Globus pallidus (tissue), 1 donor: ENCODE data around the gene SORCS2.

Experiments
- DNase-seq: peaks from one replicate; pipeline ENCODE4 v3.0.0-alpha.2; 2015; ENCODE audit warnings: low spot score

SORCS2 gene

DNA sequence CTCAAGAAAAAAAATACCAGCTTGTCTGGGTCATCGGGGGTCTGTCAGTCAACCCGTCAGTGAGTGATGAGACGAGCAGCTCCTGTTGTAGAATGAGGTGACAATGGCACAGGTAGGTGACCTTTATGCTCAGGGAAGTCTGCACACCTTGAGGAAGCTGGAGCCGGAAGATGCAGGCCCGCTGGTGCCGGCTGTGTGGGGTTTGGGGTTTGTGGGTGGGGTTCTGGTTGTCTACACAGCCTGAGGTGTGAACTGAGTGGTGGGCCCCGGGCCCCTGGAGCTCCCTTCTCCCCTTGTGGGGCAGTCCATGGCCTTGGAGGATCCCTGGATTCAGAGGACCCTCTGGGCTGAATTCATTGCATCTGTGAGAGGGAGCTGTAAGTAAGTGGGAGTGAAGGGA is 75.5 kb downstream of the SORCS2 start:
- no peak for DNase-seq

GRCh38 chr4:7268941-7269340 is 76.6 kb downstream of the SORCS2 start:
- DNase-seq: no peak

GRCh38 chr4:7270121-7270520 is 77.8 kb downstream of the SORCS2 start:
- no peak for DNase-seq

- DNase-seq: no peak
These were observed 80.1 kb downstream of the SORCS2 start for GRCh38 chr4:7272404-7272803.

- no peak for DNase-seq
These were observed 81.5 kb downstream of the SORCS2 start for GRCh38 chr4:7273738-7274297.

GRCh38 chr4:7275067-7275466 is 82.7 kb downstream of the SORCS2 start:
- DNase-seq: no peak

DNA sequence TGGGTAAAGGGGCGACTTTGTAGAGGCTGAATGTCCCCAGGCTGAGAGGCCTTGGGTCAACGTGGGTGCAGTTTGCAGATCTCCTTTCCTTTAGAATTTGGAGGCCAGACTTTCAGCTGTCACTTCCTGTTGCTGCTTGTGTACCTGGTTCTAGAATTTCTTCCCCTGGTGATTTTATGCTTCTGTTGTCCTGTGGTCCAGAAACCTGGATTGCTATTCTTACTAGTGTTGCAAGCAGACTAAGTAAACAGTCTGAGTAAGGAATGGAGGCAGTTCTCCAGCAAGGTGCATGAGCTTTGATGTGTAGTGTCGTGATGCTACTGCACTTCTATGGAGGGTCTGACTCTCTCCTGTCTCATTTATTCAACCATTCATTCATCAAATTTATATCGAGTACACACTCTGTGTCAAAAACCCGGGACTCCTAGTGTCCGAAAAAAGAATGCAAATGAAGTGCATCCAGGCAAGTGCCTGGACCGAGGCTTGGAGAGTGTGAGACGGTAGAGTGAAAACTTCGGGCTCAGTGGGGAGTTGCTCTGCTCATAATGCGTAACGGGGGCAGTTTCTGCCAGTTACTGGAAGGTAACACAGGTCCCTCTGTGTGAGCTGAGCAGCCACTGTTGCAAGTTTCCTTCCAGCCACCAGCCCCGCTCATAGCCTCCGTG is 83.3 kb downstream of the SORCS2 start:
- no peak for DNase-seq

DNA sequence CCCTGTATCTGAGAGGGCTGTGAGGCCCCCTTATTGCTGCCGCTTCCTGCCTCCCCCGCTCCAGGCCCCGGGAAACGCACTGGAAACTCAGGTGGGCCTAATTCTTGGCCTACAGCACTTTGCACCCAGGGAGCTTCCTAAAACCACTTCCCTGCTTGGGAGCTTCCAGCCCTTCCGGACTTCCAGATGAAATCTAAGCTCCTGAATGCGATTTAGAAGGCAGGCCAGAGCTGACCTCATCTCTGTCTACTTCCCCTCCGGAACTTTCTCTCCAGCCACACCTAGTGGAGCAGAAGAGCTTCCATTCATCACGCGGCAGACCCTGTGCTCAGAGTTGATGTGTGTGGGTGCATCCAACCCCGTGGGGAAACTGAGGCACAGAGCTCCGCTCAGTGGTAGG is 84.2 kb downstream of the SORCS2 start:
- no peak for DNase-seq

GRCh38 chr4:7278071-7278765 is 85.9 kb downstream of the SORCS2 start:
- DNase-seq: no peak

- no peak for DNase-seq
These were observed 86.6 kb downstream of the SORCS2 start for GRCh38 chr4:7278981-7279380.

GRCh38 chr4:7279902-7280301 is 87.6 kb downstream of the SORCS2 start:
- DNase-seq: no peak

DNA sequence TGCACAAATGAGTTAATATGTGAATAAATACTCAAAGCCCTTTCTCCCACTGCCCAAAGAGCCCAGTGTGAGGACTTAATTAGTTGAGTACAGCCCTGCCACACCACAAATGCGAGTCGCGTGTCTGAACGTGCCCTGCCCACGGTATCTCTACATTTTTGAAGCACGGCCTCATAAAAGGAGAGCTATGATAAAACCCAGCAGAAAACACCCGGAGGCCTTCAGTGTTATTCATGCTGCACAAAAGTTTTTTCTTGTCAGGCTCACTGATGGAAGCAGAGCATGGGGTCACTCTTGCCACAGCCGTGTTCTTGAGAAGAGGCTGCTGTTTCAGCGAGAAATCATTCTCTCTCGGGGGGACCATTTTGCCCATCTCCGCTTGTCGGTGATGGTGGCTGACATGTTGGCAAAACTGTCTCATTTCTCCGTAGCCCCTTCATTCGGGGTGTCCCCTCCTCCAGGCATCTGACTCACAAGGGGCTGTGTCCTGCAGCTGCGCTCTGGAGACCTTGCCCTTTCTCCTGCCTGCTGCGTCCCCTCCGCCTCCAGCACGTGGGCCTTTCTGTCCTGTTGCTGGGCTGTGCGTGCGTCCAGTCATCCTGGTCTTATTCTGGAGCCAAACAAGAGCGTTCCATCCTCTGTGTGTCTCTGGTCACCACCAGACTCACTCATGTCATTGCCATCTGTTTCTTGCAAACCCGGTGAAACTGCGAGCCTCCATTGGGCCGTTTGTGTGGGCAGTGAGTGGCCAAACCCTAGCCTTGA is 88.8 kb downstream of the SORCS2 start:
- no peak for DNase-seq

DNA sequence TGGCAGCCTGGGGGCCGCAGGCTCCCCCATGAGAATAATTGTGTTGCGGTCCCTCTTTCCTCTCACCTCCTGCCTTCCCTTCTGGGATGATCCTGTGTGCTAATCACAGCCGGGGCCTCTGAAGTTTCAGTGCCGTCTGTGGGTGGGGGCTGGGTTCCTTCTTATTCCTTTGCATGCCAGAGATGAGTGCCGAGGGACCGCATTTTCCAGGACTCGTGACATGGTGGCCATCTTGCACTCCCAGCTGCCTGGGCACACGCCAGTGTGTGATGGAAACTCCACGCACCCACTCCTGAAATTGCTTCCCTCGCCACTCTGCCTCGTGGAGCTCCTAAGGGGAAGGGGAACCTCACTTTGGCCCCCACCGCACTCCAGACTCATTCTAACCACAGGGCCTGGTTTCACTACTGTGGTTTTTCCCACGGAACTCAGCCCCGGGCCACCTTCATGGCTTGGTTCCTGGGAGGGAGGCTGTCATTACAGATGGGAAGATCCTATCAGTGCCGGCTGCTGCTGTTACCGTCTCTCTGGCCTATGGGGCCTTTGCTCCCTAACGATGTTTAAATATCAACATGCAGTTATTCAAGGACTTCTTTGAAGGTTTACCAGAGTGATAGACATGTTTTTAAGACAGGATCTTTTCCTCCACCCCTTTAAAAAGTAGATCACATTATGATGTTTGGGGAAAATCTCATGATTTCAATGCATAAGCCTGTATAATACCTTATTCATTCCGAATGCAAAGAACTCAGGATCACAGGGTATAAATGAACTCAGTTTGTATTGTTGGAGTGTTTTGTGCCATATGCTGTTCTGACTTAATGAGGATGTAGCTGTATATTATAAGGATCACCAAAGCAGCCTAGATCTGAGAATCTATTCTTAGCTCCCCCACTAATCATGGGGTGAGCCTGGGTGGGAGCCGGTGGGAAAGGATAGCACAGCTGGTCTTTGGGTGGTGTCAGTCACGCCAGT is 89.6 kb downstream of the SORCS2 start:
- DNase-seq: no peak

- DNase-seq: no peak
These were observed 90.6 kb downstream of the SORCS2 start for GRCh38 chr4:7282786-7283440.

DNA sequence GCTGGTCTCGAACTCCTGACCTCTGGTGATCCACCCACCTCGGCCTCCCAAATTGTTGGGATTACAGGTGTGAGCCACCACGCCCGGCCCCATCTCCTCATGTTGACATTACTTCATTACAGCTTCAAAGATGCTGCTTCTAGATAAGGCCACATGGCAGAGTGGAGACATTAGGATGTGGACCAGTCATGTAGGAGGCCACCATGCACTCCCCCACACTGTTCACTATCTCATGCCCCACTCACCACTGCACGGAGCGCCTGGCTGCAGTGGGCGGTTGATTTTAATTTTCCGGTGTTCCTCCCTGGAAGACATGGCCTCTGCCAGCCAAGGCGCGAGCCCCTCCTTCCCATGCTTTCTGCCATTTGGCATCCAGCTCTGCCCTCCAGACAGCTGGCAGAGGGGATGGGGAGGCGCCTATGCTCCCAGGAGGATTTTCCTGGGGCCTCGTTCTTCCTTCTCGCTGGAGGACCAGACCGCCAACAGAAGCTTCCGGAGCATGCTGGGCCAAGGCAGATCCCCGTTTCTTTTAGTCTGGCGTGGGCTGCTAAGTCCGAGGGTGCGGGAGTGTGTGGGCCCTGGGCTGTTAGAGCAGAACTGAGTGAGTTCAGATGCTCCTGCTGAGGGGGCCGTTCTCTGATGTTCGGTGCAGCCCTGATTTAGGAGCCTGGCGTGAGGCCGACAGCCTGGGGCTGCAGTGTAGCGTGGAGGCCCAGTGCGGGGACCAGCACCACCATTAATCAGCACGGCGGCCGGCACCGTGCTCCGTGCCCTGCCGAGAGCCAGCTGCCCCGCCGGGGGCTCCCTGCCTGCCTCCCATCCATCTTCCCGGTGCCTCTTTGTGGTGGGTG is 93.1 kb downstream of the SORCS2 start:
- DNase-seq: no peak

GRCh38 chr4:7286170-7286569 is 93.8 kb downstream of the SORCS2 start:
- no peak for DNase-seq

- DNase-seq: no peak
These were observed 94.5 kb downstream of the SORCS2 start for GRCh38 chr4:7286798-7287197.

- DNase-seq: no peak
These were observed 95.1 kb downstream of the SORCS2 start for GRCh38 chr4:7287274-7287917.

- no peak for DNase-seq
These were observed 95.6 kb downstream of the SORCS2 start for GRCh38 chr4:7287918-7288280.
